Measurements from ENCODE around the gene LIPI.
"Not testable (repeated sequence)": the region's sequence is repeated elsewhere in the genome, so short reads cannot be mapped to it uniquely, and the experiment has no call there.

The LIPI gene

DNA sequence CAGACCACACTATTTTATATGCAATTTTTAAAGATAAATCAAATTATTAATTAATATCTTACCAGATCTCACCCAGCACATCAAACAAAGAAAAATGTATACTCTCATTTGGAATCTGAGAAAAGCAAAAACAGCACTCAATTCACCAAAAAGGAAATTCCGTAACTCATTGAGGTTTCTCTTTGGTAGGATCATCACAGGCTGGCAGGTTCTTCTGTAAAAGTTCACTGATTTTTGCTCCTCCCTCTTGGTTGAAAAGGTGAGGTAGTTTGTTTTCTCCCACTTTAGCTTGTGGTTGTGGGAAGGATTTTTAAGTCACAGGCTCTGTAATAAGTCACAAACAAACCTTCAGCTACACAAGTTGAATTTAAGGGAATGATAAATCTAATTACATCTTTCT, at the start of gene LIPI:
Gene LIPI (minus strand): TSS at position 218 of the 400 bp plus-strand sequence. CDS start 110 bp downstream, at position 108.
- no peak for DNase-seq

DNA sequence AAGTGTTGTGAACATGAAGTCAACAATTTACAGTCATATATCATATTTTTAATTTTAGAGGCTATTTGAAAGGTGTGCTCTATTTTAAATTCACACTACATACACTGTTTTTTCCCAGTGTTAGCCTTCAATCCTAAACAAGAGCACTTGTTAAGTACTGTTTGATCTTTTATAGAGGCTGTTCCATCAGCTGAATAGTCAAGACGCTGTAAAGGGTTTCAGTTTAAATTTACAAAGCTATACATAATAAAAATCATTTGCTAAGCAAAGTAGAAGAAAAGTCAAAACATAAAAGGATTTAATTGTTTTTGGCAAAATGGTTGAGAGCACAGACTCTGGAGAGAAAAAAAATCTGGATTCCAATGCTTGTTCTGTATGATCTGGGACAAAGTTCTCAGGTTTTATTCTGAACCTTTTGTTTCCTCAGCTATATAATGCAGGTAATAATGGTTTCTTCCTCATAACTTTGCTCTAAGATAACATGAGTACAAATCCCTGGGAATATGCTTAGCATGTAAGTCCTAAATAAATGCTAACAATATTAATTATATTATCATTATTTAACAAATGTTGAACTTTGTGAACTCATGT, 49.5 kb upstream of the LIPI start:
- no peak for DNase-seq

DNA sequence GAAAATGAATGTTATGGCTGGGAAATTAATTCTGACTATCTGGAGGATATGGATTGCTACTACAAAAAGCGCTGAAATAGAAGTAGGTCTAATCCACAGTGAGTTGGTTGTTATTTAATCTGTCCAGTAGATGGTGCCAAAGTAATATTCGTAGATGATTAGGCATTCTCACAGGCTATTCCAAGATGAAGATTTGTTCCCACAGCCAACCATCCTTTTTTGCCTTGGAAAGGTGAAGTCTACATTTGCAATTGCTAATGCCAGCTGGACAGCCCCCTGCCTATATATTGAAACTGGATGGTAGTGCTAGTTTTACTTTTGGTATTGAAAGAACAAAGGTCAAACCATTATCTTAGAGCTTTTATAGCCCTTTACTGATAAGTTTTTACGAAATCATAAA, 49.0 kb upstream of the LIPI start:
- no peak for DNase-seq

DNA sequence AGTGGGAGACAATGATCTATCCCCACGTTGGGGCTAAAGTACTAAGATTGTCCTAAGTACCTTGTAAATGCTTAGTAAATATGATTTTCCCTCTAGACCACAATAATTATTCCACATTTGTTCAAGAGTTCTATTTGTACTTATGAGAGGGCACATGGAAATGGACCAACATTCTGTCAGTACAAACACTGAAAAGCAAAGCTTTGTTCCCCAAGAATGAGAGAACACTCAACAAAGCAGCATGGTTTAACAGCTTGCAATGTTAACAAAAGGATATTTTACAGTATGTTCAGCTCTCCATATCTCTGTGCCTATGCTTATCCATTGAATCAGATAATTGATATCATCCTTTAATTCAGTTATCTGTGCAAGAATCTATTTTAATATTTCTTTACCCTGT, 40.6 kb upstream of the LIPI start:
- no peak for DNase-seq

DNA sequence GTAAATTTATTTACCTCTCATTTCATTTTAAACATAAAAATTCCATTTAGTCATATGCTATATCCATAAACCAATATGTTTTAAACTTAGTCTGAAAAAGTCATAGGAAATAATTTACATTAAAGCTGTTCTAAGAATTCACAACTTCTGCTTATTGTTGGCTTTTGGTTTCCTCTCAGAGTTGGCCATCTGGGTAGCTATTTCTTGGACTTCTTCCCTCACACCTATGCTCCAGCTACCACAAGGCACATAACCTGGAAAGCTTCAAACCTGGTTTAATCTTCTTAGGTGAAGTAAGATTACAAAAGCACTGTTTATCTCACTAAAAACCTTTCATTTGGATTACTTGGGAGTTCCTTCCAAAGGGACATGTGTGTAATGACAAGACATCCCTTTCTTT, 35.0 kb upstream of the LIPI start:
- DNase-seq = no peak

DNA sequence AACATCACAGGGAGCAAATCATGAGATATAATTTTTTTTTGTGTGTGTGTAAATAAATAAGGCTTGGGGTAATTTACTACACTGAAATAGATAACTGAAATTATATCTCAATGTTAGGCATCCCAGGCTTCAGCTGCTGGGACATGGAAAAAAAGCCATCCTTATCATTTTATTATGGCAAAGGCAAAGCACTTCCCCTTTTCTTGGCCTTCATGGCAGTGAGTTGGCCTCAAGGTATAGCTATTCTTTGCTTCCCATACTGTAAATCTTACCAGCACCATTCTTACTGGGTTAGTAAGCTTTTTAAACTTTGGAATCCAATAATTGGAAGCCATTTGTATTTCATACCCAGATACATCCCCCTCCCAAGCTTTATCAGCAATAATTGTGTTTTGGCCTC, 34.2 kb upstream of the LIPI start:
- DNase-seq = no peak

DNA sequence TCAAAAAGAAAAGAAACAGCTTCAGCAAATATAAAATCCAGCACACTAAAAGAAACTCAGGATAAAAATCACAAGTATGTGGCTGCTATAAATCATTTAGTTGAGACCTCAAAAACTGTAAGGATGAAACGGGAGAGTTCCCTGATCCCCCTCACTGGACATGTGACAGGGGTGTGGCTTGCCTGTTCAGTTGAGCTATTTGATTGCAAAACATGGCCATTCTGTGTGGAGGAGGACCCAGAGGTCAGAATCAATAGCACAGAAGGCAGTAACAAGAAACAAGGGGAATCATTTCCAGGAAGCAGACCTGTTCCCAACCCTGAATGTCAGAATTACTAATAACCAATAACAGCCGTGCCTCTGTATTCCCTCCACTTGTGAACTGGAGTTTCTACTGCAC, 33.1 kb upstream of the LIPI start:
- DNase-seq = no peak

DNA sequence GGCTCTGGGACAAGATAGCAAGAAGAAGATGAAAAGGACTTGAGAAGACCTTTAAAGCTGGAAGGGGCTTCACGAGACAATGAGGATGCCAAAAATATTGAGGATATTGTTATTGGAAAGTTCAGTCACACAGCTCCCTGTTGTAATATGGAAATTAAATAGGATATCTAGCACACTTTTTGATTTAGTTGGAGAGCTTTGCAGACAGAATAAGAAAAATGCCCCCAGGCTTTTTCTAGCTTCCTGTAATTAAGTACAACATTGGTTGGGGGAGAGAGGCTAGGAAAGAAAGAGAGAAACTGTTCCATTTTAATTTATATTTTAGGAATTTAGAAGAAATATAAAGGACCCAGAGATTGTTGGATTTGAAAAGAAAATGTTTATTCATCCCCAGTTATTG, 32.7 kb upstream of the LIPI start:
- DNase-seq = no peak

DNA sequence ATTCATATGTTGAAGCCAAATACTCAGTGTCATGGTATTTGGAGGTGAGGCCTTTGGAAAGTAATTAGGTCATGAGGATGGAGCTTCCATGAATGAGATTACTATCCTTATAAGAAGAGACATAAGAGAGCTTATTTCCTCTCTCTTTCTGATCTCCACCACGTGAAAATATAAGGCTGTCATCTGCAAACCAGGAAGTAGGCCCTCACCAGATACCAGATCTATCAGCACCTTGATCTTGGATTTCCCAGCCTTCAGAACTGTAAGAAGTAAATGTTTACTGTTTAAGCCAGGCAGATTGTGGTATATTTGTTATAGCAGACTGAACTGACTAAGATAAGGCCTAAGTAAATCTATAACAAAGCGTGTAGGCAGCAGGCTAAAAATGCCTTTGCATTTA, 30.5 kb upstream of the LIPI start:
- no peak for DNase-seq

DNA sequence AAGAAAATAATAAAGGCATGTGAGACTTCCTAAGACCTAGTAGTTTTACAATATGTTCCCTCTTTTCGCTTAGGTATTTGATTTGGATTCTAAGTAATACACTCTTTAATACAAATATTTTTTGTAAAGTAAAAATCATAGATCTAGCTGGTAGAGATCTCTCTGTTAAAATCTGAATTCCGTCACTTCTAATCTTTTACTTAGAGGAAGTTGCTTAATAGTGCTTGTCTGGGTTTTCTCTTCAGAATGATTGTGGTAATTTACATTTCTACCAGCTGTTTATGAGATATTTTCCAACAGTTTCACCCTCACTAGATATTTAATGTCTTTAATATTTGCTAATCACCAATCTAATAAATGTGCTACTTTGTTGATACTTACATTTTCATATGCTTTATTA, 28.5 kb upstream of the LIPI start:
- no peak for DNase-seq

DNA sequence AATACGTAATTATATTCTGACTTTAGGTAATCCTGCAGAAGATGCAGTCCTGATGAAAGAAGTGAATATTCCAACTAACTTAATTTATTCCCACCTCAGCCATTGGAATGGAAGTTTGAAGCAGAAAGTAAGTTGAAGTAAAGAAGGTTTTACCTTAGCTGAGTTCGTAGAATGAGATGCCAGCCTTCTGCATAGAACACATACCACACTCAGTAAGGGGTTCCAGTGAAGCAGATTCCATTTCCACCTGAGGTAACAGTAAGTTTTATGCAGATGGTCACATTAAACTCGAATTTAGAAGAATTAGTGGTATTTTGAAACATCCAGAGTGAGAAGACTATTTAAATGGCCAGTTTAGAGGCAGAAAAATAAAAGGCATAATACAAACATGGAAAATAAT, 25.4 kb upstream of the LIPI start:
- no peak for DNase-seq

DNA sequence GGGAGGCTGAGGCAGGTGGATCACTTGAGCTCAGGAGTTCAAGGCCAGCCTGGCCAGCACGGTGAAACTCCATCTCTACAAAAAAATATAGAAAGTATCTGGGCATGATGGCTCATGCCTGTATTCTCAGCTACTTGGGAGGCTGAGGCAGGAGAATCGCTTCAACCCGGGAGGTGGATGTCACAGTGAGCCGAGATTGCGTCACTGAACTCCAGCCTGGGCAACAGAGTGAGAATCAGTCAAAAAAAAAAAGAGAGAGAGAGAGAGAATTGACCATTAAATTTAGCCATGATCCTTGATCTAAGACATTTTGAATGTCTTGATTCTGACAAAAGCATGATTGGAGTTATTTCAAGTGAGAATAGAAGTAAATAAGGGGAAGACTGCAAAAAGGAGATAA, 24.3 kb upstream of the LIPI start:
- DNase-seq = no peak

DNA sequence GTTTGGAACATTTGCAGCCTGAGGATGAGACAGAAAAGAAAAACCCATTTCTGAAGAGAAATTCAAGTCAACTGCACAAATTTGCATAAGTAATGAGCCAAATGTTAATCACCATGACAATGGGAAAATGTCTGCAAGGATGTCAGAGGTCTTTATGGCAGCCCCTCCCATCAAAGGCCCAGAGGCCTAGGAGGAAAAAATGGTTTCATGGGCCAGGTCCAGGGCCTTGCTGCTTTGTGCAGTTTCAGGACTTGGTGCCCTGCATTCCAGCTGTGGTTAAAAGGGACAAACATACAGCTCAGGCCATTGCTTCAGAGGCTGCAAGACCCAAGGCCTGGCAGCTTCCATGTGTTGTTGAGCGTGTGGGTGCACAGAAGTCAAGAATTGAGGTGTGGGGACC, 18.6 kb upstream of the LIPI start:
- no peak for DNase-seq

DNA sequence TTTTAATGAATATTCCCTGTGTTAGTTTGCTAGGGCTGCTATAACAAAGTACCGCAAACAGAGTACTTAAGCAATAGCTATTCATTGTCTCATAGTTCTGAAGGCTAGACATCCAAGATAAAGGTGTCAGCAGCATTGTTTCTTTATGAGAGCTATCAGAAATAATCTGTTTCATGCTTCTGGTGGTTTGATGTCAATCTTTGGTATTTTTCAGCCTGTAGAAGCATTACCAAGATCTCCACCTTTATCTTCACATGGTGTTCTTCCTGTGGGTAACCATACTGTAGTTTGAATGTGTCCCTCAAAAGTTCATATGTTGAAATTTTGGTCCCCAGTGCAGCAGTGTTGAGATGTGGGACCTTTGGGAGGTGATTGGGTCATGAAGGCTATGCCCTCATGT, 12.6 kb upstream of the LIPI start:
- no peak for DNase-seq

DNA sequence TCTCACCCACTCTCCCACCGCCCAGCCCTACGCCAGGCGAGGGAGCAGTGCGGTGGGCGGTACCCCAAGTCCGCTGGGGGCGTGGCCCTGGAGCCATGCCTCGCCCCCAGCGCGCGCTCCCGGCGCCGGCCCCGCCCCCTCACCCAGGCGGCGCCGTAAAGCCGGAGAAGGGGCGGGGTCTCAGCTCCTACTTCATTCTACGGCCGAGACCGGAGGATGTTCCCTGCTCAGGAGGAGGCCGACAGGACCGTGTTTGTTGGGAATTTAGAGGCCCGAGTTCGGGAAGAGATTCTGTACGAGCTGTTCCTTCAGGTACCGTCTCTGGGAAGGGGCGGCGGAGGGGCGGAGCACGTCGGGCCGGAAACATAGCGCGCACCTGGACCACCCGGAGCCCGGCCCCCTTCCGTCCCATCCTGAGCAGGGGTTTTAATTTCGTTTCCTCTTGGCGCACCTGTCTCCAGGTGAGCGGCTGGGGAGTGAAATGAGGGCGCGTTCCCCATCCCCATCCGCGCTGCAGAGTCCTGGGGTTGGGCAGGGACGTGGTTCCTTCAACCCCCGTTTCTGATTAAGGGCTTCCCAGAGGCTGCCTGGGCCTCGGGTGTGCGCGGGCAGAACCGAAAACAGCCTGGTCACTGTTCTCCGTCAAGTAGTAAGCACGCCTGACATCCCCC, 5.4 kb upstream of the LIPI start, which contains the start of gene RBM11:
Gene RBM11 (plus strand): TSS at position 187 of the 671 bp plus-strand sequence. CDS start 30 bp downstream, at position 217.
- peak; percentile 41 to 57 (median 53) for DNase-seq

DNA sequence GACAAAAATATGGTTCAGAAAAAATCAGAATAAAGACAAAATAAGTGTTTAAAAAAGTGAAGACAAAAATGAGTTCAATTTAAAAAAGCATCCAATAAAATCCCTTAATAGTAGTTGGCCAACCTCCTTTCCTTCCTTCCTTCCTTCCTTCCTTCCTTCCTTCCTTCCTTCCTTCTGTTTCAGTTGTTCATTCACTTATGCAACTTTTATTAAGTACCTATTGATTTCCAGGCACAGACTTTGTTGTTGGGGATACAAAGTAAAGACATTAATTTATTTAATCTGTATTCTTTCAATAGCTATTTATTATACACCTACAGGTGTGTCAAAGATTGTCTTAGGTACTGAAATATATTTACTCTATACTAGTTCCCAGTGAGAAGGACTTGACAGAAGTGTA, 2.4 kb upstream of the LIPI start:
- DNase-seq = no peak

DNA sequence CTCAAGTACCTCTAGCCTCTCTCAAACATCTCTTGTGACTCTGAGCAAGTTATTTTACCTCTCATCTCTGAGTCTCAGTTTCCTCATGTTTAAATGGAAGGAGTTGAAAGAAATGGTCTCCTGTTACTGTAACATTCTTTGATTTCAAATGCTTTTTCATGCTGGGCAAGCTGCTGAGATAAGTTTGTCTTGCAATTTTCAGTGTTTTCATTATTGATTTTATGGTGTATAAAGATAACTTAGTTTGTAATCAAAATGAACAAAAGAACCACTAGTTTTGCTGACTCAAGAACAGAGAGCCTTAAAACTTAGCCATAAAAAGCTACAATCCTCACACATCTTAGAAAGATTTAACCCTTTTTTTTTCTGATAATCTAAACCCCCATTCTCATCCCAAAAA, 4.5 kb downstream of the LIPI start:
- no peak for DNase-seq

DNA sequence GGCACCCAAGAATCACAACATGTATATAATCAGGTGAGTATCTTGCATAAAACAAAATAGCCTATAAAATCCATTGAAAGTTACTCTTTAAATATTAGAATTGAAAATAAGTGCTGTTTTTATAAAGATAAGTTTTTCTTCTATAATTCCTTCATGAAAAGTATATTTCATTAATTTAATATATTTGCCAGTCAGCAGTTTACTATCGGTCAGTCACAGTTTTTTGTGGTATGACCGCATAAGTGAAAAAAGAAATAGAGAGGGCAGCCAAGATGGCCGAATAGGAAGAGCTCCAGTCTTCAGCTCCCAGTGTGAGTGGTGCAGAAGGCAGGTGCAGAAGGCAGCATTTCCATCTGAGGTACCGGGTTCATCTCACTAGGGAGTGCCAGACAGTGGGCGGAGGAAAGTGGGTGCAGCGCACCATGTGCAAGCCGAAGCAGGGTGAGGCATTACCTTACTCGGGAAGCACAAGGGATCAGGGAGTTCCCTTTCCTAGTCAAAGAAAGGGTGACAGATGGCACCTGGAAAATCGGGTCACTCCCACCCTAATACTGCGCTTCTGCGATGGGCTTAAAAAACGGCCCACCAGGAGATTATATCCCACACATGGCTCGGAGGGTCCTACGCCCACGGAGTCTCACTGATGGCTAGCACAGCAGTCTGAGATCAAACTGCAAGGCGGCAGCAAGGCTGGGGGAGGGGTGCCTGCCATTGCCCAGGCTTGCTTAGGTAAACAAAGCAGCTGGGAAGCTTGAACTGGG, 44.1 kb downstream of the LIPI start:
- DNase-seq = not testable (repeated sequence)

DNA sequence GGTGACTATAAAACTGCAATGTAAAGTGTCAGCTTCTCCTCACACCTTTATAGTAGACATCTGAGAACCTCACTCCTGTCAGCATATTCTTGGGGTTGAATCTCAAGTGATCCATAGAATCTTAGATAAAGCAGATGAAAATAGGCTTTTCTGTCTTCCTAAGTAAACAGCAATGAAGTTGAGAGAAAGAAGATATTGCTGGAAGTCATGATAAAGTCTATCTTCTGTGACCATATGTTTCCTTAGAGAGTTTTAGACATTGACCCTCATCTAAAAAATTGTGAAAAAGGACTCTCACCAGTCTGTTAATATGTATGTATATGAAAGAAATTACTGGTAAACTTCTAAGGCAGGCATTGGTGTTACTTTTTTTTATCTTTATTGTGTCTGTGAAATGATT, 66.8 kb downstream of the LIPI start:
- no peak for DNase-seq

DNA sequence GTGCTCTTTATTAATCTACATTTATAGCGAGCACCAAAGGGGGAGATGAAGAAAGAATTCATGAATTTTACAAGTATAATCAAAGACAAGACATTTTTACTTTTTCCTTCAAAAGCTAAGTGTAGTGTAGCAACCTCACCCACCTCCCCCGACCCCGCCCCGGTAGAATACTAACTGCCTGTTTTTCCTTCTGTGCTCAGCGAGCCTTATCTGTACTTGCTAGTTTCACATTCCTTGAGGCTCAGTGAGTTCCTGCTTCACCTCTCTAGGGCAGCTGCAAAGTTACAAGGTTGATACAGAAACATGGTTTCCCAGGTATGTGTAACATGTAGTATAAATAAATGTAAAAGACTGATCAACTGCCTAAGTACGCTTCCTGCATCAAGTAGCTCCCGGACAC, 86.5 kb downstream of the LIPI start:
- DNase-seq = no peak

DNA sequence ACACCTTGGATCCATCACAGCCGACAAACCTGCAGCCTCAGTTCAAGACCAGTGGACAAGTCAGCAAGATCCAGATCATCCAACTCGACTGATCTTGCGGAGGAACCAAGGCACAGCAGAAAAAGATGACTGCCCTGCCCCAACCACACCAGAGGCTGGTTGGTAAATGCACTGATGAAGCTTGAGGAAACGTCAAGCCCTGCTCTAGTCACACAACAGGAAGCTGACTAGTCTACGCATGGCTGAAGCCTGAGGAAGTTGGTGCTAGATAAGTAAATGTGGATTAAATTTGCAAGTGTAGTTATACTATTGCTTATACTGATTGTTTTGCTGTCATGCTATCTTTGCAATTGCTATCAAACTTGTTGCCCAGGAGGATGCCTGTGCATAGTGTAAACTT, 89.0 kb downstream of the LIPI start:
- no peak for DNase-seq

DNA sequence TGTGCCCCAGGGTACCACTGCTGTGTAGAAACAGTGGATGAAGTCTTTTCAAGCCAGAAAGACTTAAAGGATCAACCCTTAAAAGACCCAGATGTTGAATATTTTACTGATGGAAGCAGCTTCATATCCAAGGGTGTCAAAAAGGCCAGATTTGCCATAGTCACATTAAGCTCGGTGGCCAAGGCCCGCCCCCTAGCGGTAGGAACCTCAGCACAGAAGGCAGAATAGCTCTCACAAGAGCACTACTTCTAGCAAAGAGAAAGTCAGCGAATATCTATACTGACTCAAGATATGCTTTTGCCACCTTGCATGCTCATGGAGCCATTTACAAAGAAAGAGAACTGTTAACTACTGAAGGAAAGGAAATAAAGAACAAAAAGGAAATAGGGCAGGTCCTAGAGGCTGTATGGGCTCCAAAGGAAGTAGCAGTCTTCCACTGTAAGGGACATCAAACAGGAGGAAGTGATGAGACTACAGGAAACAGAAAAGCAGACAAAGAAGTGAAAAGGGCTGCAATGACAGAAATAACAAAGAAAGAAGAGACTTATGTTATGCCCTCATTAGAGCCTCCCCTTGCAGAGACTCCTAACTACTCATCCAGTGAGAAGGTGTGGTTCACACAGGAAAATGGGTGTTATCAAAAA, 90.5 kb downstream of the LIPI start:
- no peak for DNase-seq

DNA sequence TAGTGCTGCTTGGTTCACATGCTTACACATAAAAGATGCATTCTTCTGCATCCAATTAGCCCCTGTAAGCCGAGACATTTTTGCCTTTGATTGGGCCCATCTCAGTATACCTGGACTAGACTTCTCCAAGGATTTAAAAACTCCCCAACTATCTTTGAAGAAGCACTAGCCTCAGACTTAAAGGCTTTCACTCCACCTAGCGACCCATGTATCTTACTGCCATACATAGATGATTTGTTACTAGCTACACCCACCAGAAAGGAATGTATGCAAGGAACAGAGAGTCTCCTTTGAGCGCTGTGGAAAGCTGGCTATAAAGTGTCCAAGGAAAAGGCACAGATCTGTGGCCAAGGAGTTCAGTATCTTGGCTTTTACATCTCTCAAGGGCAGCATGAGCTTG, 91.7 kb downstream of the LIPI start:
- DNase-seq = no peak

DNA sequence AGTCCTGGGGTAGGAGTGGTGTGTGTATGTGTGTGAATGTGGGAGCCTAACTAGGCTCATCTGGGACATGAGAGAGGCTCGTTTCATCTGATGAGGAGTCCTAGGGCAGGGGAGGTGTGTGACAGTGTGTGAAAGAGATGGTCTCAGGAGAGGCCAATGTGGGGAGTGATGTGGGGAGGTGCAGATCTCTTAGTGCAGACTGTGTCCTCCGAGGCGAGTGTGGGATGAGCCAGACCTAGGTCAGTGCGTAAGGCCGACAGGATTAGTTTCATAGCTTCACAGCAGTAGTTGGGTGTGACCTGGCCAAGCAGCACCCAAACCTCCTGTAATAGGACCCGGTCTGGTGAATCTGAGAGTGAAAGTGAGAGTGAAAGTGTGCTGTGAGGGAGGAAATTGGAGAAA, 94.7 kb downstream of the LIPI start:
- DNase-seq = no peak
